ENCODE measurements around the gene CIDEA.

CIDEA gene

GRCh38 chr18:12326711-12327460, 72.7 kb downstream of the CIDEA start:
- H3K9me2 ChIP-seq (replicated peaks; ENCODE audit: insufficient read depth, low read length), result no peaks in the 10 kb centered on the region
- H3K79me2 ChIP-seq (ENCODE audit: insufficient read depth, low read length), result no peaks in the 10 kb centered on the region
- no peaks in the 10 kb centered on the region for H3K9me3 ChIP-seq (ENCODE audit: insufficient read depth, low read length)
- H2AFZ ChIP-seq (ENCODE audit: low read depth, low read length, severe bottlenecking), result no peak overlapping the region
- H3K9ac ChIP-seq (ENCODE audit: low read length), result no peak overlapping the region
- no peak overlapping the region for H3K4me3 ChIP-seq (ENCODE audit: insufficient read depth, low read length, poor library complexity, severe bottlenecking)
- TF ChIP-seq CTCF (IDR thresholded peaks at IDR 0.05; ENCODE audit: insufficient read depth, low read length, poor library complexity, severe bottlenecking) (no peak), EZH2phosphoT487 (conservative IDR thresholded peaks at IDR 0.05; ENCODE audit: low read length) (no peak)
- H3F3A ChIP-seq (ENCODE audit: insufficient read depth), result no peaks in the 10 kb centered on the region
- no peak overlapping the region for H3K4me2 ChIP-seq (ENCODE audit: low read depth, low read length, poor library complexity, severe bottlenecking)
- H3K36me3 ChIP-seq (ENCODE audit: low read length), result no peaks in the 10 kb centered on the region; the same call in 1 of the 2 replicates
- H4K20me1 ChIP-seq (ENCODE audit: low read depth, low read length), result no peaks in the 10 kb centered on the region
- H3K27me3 ChIP-seq (ENCODE audit: low read length), result no peaks in the 10 kb centered on the region
- H3K27ac ChIP-seq (ENCODE audit: low read depth, low read length), result no peak overlapping the region

Measured in SU-DHL-6 (cell line).